Breast epithelium (tissue), 4 donors: ENCODE measurements around the gene ANTXR1. TPM values are rescaled to one million over a fixed set of nuclear protein-coding genes. Genes with fewer than 3 reads are reported as not detected.

Experiments used
- DNase-seq, 2 donors: peaks; one replicate each; pipeline ENCODE4 v3.0.0-alpha.2; 2019; ENCODE audit warnings: low spot score in 2 of 2
- H3K27ac ChIP-seq, 2 donors: fragments of 200-600 bp; sonication (generic) in 1 of 2; one replicate each; pipeline ENCODE4 v1.5.1; 2016 to 2019; ENCODE audit warnings: mild to moderate bottlenecking in 1 of 2
- H3K27me3 ChIP-seq, 2 donors: fragments of 200-600 bp; sonication (generic) in 1 of 2; one replicate each; pipeline versions ENCODE4 v1.5.1 to v1.6.0; 2017 to 2019; ENCODE audit warnings: control low read depth in 1 of 2, mild to moderate bottlenecking in 1 of 2
- H3K36me3 ChIP-seq: fragments of 200-600 bp; one replicate; pipeline ENCODE4 v1.5.1; 2019
- H3K4me1 ChIP-seq, 2 donors: fragments of 200-600 bp; sonication (generic); one replicate each; pipeline ENCODE4 v1.5.1; 2016 to 2019; ENCODE audit warnings: control low read depth in 1 of 2
- H3K4me3 ChIP-seq, 3 donors: fragments of 200-600 bp; sonication (generic); 1 replicate in 2 of 3; 2 replicates in 1 of 3; pipeline ENCODE4 v1.5.1; 2016 to 2019; ENCODE audit warnings: mild to moderate bottlenecking in 3 of 3, moderate library complexity in 2 of 3
- H3K9me3 ChIP-seq, 2 donors: fragments of 200-600 bp; sonication (generic) in 1 of 2; one replicate each; pipeline ENCODE4 v1.5.1; 2016 to 2019; ENCODE audit warnings: control low read depth in 1 of 2
- POLR2A ChIP-seq: fragments of 450-650 bp; IDR thresholded peaks from one replicate; pipeline ENCODE4 v1.6.1; 2016; ENCODE audit warnings: antibody characterized with exemption, mild to moderate bottlenecking, moderate library complexity
- POLR2AphosphoS5 ChIP-seq, 3 donors: sonication (generic); formaldehyde crosslinking; IDR thresholded peaks; one replicate each; pipeline ENCODE4 v1.6.1; 2017; ENCODE audit warnings: antibody characterized with exemption in 3 of 3
- intact Hi-C: fragments of 100-400 bp; cut with DNase I; formaldehyde crosslinking; loops from one replicate; pipeline ENCODE4 v1.15.1; 2023; ENCODE audit warnings: low total_unique reads
- total RNA-seq, 3 donors: library from RNA; depleted of rRNA; stranded (reverse); fragments of >200 nt; gene quantifications; one replicate each; pipeline ENCODE4 v1.1.0, GENCODE V29; 2016
- TF ChIP-seq, protein P1 (sequence below), 3 donors: fragments of 450-650 bp; IDR thresholded peaks; one replicate each; pipeline ENCODE4 v1.5.1; 2016 to 2017; ENCODE audit warnings: antibody characterized with exemption in 3 of 3, mild to moderate bottlenecking in 3 of 3, moderate library complexity in 3 of 3

ANTXR1 gene
- total RNA-seq, 3 donors from 2014 or later = 52.7 to 72.8 (median 68.8) TPM

DNA sequence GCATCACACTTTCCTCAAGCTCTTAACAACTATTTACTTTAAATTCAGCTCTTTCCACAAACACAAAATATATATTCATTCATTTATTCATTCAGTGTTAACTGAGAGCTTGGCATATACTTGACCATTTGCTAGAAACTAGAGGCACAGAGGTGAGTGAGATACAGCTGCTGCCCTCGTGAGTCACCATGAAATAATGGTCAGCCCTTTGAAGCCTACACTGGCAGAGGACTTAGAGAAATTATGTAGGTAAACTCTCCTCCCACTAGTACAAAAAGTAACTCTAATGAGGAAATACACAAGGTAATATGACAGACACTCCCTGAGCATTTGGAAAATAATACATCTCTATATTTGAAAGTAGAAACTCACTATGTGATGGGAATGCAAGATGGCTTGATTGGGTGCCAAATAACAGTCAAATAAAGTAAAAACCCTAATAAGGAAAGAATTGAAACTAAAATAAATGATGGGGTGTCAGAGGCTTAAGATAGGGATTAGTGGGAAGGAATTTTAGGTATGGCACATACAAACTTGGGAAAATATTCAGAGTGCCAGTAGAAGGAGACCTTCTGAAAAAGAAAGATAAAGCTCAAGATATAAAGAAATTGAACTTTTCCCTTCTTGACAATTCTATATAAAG, 61.1 kb downstream of the ANTXR1 start:
- Histone ChIP-seq H3K36me3 (no peaks in the 10 kb centered on the region), H3K9me3 (no peaks in the 10 kb centered on the region), H3K4me3 (no peak overlapping the region), H3K27ac (no peak overlapping the region), H3K4me1 (no peaks in the 10 kb centered on the region), H3K27me3 (no peaks in the 10 kb centered on the region)
- DNase-seq = no peak
- TF ChIP-seq POLR2A (no peak), POLR2AphosphoS5 (IDR thresholded peaks at IDR 0.05) (no peak)
- TF ChIP-seq, protein P1, sequence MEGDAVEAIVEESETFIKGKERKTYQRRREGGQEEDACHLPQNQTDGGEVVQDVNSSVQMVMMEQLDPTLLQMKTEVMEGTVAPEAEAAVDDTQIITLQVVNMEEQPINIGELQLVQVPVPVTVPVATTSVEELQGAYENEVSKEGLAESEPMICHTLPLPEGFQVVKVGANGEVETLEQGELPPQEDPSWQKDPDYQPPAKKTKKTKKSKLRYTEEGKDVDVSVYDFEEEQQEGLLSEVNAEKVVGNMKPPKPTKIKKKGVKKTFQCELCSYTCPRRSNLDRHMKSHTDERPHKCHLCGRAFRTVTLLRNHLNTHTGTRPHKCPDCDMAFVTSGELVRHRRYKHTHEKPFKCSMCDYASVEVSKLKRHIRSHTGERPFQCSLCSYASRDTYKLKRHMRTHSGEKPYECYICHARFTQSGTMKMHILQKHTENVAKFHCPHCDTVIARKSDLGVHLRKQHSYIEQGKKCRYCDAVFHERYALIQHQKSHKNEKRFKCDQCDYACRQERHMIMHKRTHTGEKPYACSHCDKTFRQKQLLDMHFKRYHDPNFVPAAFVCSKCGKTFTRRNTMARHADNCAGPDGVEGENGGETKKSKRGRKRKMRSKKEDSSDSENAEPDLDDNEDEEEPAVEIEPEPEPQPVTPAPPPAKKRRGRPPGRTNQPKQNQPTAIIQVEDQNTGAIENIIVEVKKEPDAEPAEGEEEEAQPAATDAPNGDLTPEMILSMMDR (IDR thresholded peaks at IDR 0.05) = no peak
- intact Hi-C loops = no loop called here

DNA sequence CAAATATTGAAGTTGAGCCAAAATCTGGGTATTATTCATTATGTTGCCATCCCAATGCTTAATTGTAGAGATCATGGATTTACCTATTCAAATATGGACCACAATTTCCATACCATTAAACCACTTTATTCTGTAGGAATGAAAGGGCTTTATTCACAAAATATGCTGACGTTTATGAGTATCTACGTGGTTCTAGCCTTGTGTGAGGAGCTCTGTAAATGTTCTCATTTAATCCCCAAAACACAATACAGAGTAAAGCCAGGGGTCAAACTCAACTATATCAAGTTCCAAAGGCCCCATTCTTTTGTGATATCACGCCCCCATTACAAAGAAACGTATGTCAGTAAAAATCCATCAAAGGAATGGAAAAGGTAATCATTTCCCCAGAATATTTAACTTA, 61.9 kb downstream of the ANTXR1 start:
- no peak for DNase-seq
- Histone ChIP-seq H3K27ac (no peak overlapping the region), H3K36me3 (no peaks in the 10 kb centered on the region), H3K9me3 (no peaks in the 10 kb centered on the region), H3K4me3 (no peak overlapping the region), H3K27me3 (no peaks in the 10 kb centered on the region), H3K4me1 (no peaks in the 10 kb centered on the region)
- TF ChIP-seq, protein P1 (IDR thresholded peaks at IDR 0.05) = no peak
- TF ChIP-seq POLR2A (no peak), POLR2AphosphoS5 (IDR thresholded peaks at IDR 0.05) (no peak)
- intact Hi-C loops = no loop called here

DNA sequence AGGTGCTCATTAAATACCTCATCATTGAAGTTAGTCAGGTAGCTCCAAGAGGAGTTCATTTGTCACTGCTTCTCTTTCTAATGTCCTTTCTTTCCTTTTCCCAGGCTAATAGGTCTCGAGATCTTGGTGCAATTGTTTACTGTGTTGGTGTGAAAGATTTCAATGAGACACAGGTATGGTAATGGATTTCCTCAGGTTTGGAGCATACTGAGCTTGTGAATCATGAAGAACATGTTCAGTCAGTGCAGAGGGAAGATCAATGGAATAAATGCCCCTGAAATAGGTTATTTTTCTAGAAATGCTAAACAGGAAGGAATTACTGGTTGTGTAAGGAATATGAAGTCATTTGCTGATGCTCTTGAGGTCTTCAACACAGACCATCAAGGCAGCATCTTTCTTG, 62.5 kb downstream of the ANTXR1 start:
- TF ChIP-seq, protein P1 (IDR thresholded peaks at IDR 0.05) = no peak
- no peak for TF ChIP-seq POLR2AphosphoS5 (IDR thresholded peaks at IDR 0.05)
- no peak for TF ChIP-seq POLR2A
- H3K27ac ChIP-seq = no peak overlapping the region

DNA sequence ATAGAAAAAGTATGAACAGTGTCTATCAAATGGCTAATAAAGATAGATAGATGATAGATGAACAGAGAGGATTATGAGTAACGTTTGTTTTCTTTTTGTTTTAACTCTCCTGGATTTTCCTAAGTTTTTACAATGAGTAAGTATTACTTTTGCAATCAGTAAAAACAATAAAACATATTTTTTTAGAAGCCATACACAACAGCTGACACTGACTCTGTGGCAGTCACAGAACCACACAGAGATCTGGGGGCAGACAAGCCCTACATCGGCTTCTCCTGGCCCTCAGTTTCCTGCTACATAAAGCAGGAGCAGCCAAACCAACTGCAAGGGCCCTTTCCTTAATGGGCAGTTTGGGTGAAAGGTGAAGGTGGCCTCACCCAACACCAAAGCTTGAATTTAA, 63.6 kb downstream of the ANTXR1 start:
- H3K9me3 ChIP-seq = no peaks in the 10 kb centered on the region
- H3K27ac ChIP-seq = no peak overlapping the region
- no peak overlapping the region for H3K4me3 ChIP-seq
- intact Hi-C loops = no loop called here
- TF ChIP-seq POLR2AphosphoS5 (IDR thresholded peaks at IDR 0.05) (no peak), POLR2A (no peak)
- TF ChIP-seq, protein P1 (IDR thresholded peaks at IDR 0.05) = no peak
- H3K4me1 ChIP-seq = no peaks in the 10 kb centered on the region
- H3K36me3 ChIP-seq = no peaks in the 10 kb centered on the region
- H3K27me3 ChIP-seq = no peaks in the 10 kb centered on the region
- no peak for DNase-seq

More for the DNA sequence above, 62.5 kb downstream of the ANTXR1 start:
- Histone ChIP-seq H3K36me3 (no peaks in the 10 kb centered on the region), H3K9me3 (no peaks in the 10 kb centered on the region), H3K27me3 (no peaks in the 10 kb centered on the region), H3K4me3 (no peak overlapping the region), H3K4me1 (no peaks in the 10 kb centered on the region)
- no peak for DNase-seq
- intact Hi-C loops = no loop called here

DNA sequence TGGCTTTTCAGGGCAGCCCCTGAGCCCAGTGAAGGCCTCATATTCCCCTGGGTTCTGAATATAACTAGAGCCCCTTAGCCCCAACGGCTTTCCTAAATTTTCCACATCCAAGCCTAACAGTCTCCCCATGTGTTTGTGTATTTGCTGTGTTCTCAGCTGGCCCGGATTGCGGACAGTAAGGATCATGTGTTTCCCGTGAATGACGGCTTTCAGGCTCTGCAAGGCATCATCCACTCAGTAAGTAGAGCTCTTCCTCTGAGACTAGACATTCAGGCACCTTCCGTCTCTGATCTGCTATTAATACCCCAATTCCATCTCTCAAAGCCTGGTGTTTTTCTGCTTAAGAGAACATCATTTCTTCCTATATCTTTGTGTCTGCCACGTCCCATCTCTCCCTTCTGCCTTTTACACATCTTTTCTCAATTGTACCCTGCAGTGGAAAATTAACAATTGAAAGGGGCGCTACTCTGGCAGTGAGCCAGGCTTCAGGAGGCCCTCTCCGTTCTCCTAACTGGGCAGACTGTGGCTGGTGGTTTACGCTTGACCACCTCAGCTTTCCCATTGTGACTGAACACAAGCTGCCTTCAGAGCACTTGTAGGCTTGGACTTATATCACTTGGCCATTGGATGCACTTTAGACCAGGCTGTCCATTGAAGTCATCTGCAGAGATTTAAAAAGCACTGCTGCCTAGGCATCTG, 64.4 kb downstream of the ANTXR1 start:
- H3K4me1 ChIP-seq = no peaks in the 10 kb centered on the region
- no peak for DNase-seq
- TF ChIP-seq POLR2A (no peak), POLR2AphosphoS5 (IDR thresholded peaks at IDR 0.05) (no peak)
- TF ChIP-seq, protein P1 (IDR thresholded peaks at IDR 0.05) = no peak
- no peaks in the 10 kb centered on the region for H3K27me3 ChIP-seq
- H3K36me3 ChIP-seq = no peaks in the 10 kb centered on the region
- no peak overlapping the region for H3K4me3 ChIP-seq
- H3K27ac ChIP-seq = no peak overlapping the region
- intact Hi-C loops = no loop called here
- no peaks in the 10 kb centered on the region for H3K9me3 ChIP-seq
